Measurements from ENCODE around the gene FURIN.

DNA sequence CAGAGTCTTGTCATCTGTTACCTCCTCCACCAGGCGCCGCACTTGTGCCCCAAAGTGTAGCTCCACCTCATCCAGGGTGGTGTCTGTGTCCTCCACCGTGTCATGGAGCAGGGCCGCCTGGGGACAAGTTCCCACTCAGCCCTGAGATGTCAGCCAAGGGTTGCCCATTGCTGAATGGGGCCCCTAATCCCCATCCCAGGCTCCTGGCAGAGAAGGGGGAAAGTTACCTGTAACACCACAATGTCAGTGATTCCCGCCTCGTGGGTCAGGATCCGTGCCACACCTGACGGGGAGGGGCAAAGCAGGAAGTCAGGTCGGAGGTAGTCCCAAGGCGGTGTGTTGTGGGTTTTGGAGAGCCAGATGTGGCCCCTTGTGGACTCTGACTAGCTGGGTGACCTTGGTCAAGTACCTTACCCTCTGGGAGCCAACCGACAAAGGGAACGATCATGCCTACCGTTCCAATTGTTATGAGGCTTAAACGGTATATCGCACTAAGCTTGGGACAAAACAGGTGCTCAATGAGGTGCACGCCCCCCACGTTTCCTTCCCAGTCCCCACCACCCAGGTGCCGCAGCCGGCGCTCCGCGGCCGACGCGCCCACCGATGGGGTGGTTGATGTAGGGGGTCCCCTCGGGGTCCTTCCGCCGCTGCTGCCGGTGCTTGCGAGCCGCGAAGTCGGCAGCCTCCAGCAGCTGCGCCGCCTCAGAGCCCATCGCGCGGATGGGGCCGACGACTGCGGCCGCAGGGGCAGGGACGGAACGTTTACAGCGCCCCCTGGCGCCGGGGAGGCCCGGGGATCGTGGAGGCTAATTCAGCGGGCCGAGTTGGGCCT lies 63.7 kb downstream of the FURIN start, which contains the start of gene HDDC3:
- peak; percentile 76 for TF ChIP-seq POLR2AphosphoS5 (IDR thresholded peaks at IDR 0.05; ENCODE audit: low read depth)
- TF ChIP-seq, protein P1, sequence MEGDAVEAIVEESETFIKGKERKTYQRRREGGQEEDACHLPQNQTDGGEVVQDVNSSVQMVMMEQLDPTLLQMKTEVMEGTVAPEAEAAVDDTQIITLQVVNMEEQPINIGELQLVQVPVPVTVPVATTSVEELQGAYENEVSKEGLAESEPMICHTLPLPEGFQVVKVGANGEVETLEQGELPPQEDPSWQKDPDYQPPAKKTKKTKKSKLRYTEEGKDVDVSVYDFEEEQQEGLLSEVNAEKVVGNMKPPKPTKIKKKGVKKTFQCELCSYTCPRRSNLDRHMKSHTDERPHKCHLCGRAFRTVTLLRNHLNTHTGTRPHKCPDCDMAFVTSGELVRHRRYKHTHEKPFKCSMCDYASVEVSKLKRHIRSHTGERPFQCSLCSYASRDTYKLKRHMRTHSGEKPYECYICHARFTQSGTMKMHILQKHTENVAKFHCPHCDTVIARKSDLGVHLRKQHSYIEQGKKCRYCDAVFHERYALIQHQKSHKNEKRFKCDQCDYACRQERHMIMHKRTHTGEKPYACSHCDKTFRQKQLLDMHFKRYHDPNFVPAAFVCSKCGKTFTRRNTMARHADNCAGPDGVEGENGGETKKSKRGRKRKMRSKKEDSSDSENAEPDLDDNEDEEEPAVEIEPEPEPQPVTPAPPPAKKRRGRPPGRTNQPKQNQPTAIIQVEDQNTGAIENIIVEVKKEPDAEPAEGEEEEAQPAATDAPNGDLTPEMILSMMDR (IDR thresholded peaks at IDR 0.05; ENCODE audit: insufficient read depth, low read length): peak; percentile 91
- TF ChIP-seq, protein P2, sequence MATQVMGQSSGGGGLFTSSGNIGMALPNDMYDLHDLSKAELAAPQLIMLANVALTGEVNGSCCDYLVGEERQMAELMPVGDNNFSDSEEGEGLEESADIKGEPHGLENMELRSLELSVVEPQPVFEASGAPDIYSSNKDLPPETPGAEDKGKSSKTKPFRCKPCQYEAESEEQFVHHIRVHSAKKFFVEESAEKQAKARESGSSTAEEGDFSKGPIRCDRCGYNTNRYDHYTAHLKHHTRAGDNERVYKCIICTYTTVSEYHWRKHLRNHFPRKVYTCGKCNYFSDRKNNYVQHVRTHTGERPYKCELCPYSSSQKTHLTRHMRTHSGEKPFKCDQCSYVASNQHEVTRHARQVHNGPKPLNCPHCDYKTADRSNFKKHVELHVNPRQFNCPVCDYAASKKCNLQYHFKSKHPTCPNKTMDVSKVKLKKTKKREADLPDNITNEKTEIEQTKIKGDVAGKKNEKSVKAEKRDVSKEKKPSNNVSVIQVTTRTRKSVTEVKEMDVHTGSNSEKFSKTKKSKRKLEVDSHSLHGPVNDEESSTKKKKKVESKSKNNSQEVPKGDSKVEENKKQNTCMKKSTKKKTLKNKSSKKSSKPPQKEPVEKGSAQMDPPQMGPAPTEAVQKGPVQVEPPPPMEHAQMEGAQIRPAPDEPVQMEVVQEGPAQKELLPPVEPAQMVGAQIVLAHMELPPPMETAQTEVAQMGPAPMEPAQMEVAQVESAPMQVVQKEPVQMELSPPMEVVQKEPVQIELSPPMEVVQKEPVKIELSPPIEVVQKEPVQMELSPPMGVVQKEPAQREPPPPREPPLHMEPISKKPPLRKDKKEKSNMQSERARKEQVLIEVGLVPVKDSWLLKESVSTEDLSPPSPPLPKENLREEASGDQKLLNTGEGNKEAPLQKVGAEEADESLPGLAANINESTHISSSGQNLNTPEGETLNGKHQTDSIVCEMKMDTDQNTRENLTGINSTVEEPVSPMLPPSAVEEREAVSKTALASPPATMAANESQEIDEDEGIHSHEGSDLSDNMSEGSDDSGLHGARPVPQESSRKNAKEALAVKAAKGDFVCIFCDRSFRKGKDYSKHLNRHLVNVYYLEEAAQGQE (IDR thresholded peaks at IDR 0.05; ENCODE audit: insufficient replicate concordance, low read depth): no peak
- TF ChIP-seq GABPA (IDR thresholded peaks at IDR 0.05; ENCODE audit: low read depth): no peak

Data from HL-60 (cell line).